Endothelial cell (in vitro differentiated cells): ENCODE measurements around the gene TNS4. TPM values are rescaled to one million over a fixed set of nuclear protein-coding genes. Genes with fewer than 3 reads are reported as not detected.

Experiments
- DNase-seq: peaks from one replicate; pipeline ENCODE4 v3.0.0; 2021; ENCODE audit warnings: low spot score
- H3K27ac Mint-ChIP-seq: one replicate; pipeline ENCODE4 v1.8.0; 2021; ENCODE audit warnings: mixed read lengths, inconsistent platforms; ENCODE audit not compliant: unreplicated experiment
- H3K27me3 Mint-ChIP-seq: one replicate; pipeline ENCODE4 v1.8.0; 2021; ENCODE audit warnings: mild to moderate bottlenecking, moderate library complexity, mixed read lengths, inconsistent platforms; ENCODE audit not compliant: unreplicated experiment
- H3K36me3 Mint-ChIP-seq: one replicate; pipeline ENCODE4 v1.8.0; 2021; ENCODE audit warnings: mild to moderate bottlenecking, low read depth, mixed read lengths, inconsistent platforms; ENCODE audit not compliant: unreplicated experiment
- H3K4me1 Mint-ChIP-seq: one replicate; pipeline ENCODE4 v1.8.0; 2021; ENCODE audit warnings: mild to moderate bottlenecking, mixed read lengths, inconsistent platforms; ENCODE audit not compliant: unreplicated experiment
- H3K4me3 Mint-ChIP-seq: one replicate; pipeline ENCODE4 v1.8.0; 2021; ENCODE audit warnings: mild to moderate bottlenecking, mixed read lengths, inconsistent platforms; ENCODE audit not compliant: unreplicated experiment
- H3K9me3 Mint-ChIP-seq: one replicate; pipeline ENCODE4 v1.8.0; 2021; ENCODE audit warnings: mixed read lengths, inconsistent platforms; ENCODE audit not compliant: unreplicated experiment
- total RNA-seq: library from RNA; stranded (reverse); fragmentation: NEBNext Ultra II Directional; extraction: Animal tissue kit (Norgen Biotek cat#: 25700); gene quantifications from one replicate; pipeline ENCODE4 v1.2.1, GENCODE V29; 2021; ENCODE audit not compliant: unreplicated experiment
- TF ChIP-seq, protein P1 (sequence below): fragments of 200-600 bp; sonication (generic); IDR thresholded peaks from one replicate; pipeline ENCODE4 v1.5.0; 2021; ENCODE audit warnings: antibody characterized with exemption; ENCODE audit not compliant: unreplicated experiment

Gene TNS4
- total RNA-seq, 1 donor from 2014 or later: 0.08 TPM

DNA sequence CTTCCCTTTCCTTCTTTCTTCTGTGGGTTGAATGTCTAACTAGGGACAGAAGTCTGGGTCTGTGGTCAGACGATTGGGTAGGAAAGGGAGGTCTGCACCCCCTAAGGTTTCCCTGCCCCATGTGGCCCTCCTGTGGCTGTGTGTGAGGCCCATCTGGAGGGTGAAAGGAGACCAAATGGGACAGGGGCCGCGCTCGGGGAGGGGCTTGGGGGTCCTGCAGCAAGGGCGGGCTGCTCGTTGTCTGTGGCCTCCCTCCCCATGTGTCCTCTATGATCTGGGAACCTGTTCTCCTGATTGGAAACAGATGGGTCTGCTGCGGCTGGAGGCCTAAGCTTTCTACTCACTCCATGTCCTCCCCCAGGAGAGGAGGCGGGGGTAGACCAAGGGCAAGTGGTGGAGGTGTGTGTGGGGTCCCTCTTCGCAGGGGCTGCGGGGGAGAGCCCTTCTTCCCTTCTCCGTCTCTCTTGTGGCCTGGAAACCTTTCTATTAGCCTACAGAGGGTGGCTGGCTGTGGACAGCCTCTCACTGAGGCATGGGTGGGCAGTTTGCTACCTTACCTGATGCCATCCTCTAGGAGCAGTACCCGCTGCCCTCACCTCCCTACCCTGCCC, 39.6 kb downstream of the TNS4 start:
- H3K27me3 Mint-ChIP-seq: peaks cover 37% of the 10 kb centered on the region
- no peaks in the 10 kb centered on the region for H3K9me3 Mint-ChIP-seq
- H3K27ac Mint-ChIP-seq: peak overlapping the region; percentile 24
- H3K4me1 Mint-ChIP-seq: peaks cover 35% of the 10 kb centered on the region
- DNase-seq: no peak
- TF ChIP-seq, protein P1, sequence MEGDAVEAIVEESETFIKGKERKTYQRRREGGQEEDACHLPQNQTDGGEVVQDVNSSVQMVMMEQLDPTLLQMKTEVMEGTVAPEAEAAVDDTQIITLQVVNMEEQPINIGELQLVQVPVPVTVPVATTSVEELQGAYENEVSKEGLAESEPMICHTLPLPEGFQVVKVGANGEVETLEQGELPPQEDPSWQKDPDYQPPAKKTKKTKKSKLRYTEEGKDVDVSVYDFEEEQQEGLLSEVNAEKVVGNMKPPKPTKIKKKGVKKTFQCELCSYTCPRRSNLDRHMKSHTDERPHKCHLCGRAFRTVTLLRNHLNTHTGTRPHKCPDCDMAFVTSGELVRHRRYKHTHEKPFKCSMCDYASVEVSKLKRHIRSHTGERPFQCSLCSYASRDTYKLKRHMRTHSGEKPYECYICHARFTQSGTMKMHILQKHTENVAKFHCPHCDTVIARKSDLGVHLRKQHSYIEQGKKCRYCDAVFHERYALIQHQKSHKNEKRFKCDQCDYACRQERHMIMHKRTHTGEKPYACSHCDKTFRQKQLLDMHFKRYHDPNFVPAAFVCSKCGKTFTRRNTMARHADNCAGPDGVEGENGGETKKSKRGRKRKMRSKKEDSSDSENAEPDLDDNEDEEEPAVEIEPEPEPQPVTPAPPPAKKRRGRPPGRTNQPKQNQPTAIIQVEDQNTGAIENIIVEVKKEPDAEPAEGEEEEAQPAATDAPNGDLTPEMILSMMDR: no peak
- peak overlapping the region; percentile 21 for H3K4me3 Mint-ChIP-seq
- peaks cover 20% of the 10 kb centered on the region for H3K36me3 Mint-ChIP-seq

DNA sequence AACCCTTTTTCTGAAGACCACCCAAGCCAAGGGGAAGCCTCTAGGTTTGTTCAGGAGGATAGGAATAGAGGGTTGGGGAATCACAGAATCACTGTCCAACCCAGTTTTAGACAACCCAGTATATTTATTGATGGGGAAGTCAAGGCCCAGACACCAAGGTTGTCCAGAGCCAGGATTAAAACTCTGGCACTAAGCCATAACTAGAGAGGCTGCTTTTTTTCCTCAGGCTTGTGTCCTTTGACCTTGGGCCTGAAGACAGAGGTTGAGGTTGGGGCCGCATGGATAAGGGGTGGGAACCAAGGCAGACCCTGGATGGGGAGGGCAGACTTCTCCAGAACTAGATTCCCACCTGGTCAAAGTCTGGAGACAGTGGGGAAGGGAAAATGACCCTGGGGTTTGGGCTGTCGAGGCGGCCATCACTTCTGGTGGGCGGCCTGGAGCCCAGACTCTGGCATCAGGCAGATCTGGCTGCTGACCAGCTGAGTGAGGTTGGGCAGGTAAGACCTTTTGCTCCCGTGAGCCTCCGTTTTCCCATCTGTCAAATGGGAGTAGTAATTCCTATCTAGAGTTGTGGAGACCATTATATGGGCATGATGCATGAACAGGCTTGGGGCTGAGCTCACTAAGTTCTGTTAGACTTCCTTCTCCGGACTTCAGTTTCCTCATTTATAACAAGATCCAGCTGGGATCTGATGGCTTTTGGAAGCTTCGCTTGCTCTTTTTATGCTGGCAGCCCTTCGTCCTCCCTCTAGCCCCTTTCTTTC, 40.3 kb downstream of the TNS4 start:
- TF ChIP-seq, protein P1: no peak
- Mint-ChIP-seq H3K9me3 (no peaks in the 10 kb centered on the region), H3K27me3 (peaks cover 31% of the 10 kb centered on the region), H3K4me1 (peaks cover 35% of the 10 kb centered on the region), H3K27ac (peak overlapping the region; percentile 18), H3K4me3 (no peak overlapping the region), H3K36me3 (peaks cover 21% of the 10 kb centered on the region)
- DNase-seq: no peak

DNA sequence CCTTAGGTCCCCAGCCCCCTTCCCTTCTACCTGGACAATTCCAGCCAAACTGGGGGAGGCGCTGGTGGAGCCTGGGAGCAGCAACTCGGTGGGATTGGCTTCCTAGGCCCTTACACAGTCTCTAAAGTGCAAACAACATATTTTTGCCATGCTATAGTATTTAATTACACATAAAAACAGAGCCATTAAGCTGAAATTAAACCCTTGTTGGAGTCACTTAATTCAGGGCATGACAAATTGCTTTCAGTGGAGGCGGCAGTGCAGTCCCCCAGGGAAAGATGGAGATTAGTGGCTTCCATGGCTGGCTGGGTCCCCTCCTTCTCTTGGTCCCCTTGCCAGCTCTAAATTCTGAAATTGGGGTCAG, 40.8 kb downstream of the TNS4 start:
- Mint-ChIP-seq H3K27ac (peak overlapping the region; percentile 18), H3K4me1 (peaks cover 40% of the 10 kb centered on the region), H3K36me3 (peaks cover 26% of the 10 kb centered on the region), H3K9me3 (no peaks in the 10 kb centered on the region), H3K4me3 (no peak overlapping the region), H3K27me3 (peaks cover 27% of the 10 kb centered on the region)
- DNase-seq: no peak
- TF ChIP-seq, protein P1: no peak

DNA sequence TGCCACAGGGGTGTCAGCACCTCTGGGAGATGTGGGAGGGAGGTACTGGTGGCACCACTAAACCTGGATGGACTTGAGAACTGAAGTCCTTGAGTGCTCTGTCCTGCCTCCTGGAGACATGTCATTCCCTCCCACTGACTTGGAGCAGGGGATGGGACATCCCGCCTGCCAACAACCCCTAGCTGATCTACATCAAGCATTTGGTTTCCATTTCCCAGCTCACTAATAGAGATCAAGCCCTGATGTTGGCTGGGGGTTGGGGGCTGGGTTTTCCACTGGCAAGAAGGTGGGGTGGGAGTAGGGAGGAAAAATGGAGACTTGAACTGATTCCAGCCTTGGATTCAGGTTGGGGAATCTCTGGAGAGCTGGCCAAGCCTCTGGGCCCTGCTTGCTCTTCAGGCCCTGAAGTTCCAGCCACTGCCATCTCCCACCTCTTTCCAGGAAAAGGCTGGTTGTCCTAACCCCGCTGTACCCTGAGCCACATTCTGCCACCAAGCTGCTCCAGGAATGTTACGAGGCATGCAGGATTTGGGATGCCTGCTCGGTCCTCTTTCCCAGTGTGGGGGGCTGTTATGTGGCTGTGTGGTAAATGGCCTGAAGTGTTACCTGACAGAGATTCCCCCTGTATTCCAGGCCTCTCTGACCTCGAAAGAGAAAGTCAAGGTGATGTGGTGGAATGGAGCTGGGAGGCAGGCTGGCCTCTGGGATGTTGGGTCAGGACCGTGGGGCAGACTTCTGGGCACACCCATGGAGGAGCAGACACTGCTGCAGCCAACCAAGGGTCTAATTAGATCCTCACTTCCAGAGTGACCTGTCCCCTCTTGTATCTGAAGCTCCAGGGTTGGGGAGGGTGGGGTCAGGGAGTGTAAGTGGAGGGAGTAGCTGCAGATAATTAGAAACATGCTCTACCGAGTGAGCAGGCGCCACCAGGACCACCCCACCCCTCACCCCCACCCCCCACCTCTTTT, 41.5 kb downstream of the TNS4 start:
- Mint-ChIP-seq H3K27me3 (peaks cover 23% of the 10 kb centered on the region), H3K27ac (no peak overlapping the region), H3K9me3 (no peaks in the 10 kb centered on the region), H3K36me3 (peaks cover 31% of the 10 kb centered on the region), H3K4me3 (no peak overlapping the region), H3K4me1 (peaks cover 41% of the 10 kb centered on the region)
- TF ChIP-seq, protein P1: no peak
- no peak for DNase-seq
